Body of pancreas (tissue), 4 donors: ENCODE measurements around the gene CCSER2. TPM values are rescaled to one million over a fixed set of nuclear protein-coding genes. Genes with fewer than 3 reads are reported as not detected.

ENCODE experiments used
- ATAC-seq: fragments of 150-250 bp; one replicate; pipeline ENCODE4 v1.9.1; 2016
- DNase-seq, 4 donors: peaks; one replicate each; pipeline ENCODE4 v3.0.0-alpha.2; 2019
- H3K27ac ChIP-seq, 4 donors: fragments of 200-600 bp; sonication (generic); 1 replicate in 3 of 4; 2 replicates in 1 of 4; pipeline versions ENCODE4 v1.5.1 to v1.6.1; 2016 to 2019; ENCODE audit warnings: mild to moderate bottlenecking in 1 of 4, mixed read lengths in 1 of 4, moderate library complexity in 1 of 4
- H3K27me3 ChIP-seq, 2 donors: fragments of 200-600 bp; sonication (generic); one replicate each; pipeline ENCODE4 v1.6.0; 2016; ENCODE audit warnings: mild to moderate bottlenecking in 1 of 2
- H3K36me3 ChIP-seq, 2 donors: fragments of 200-600 bp; sonication (generic); replicated peaks in 1 of 2; 2 replicates each; pipeline ENCODE4 v1.5.1; 2016; ENCODE audit warnings: low read depth in 2 of 2; ENCODE audit not compliant: insufficient read depth in 1 of 2
- H3K4me1 ChIP-seq: fragments of 200-600 bp; sonication (generic); one replicate; pipeline ENCODE4 v1.6.0; 2016
- H3K4me3 ChIP-seq, 2 donors: fragments of 200-600 bp; sonication (generic); 1 replicate in 1 of 2; 2 replicates in 1 of 2; pipeline ENCODE4 v1.5.1; 2016 to 2019
- H3K9me3 ChIP-seq, 3 donors: fragments of 200-600 bp; sonication (generic); 1 replicate in 2 of 3; 2 replicates in 1 of 3; pipeline ENCODE4 v1.5.1; 2016
- POLR2A ChIP-seq, 3 donors: fragments of 450-650 bp; IDR thresholded peaks; one replicate each; pipeline ENCODE4 v1.6.1; 2016; ENCODE audit warnings: antibody characterized with exemption in 3 of 3, mild to moderate bottlenecking in 2 of 3
- WGBS, 2 donors: methylation state at CpG; one replicate each; pipeline ENCODE4 v1.1.5; 2017; 5-methylcytosine and 5-hydroxymethylcytosine counted together
- intact Hi-C: fragments of 100-400 bp; cut with DNase I; formaldehyde crosslinking; loops from one replicate; pipeline ENCODE4 v1.15.1; 2023
- total RNA-seq, 2 donors: library from RNA; depleted of rRNA; stranded (reverse); fragments of >200 nt; gene quantifications; one replicate each; pipeline ENCODE4 v1.1.0, GENCODE V29; 2016
- TF ChIP-seq, protein P1 (sequence below), 7 experiments: fragments of 450-650 bp in 4 of 7; fragments of 200-600 bp in 3 of 7; sonication (generic) in 3 of 7; IDR thresholded peaks; one replicate each; pipeline ENCODE4 v1.5.1; 2016 to 2019; ENCODE audit warnings: antibody characterized with exemption in 7 of 7

CCSER2 gene
- total RNA-seq, 2 donors from 2014 or later, result 14.5 to 20.0 TPM

- 90 to 92% methylated on average over 9 of the region's 9 CpGs for WGBS, 2 donors
- DNase-seq (no peak), ATAC-seq (no peak)
- Histone ChIP-seq H3K27me3 (no peaks in the 10 kb centered on the region), H3K27ac (no peak overlapping the region), H3K4me1 (peaks cover 21% of the 10 kb centered on the region), H3K36me3 (no peaks in the 10 kb centered on the region), H3K4me3 (no peak overlapping the region), H3K9me3 (peaks cover 0 to 5% (median 0%) of the 10 kb centered on the region in 3 donors)
- TF ChIP-seq POLR2A (IDR thresholded peaks at IDR 0.05), result no peak
- TF ChIP-seq, protein P1, sequence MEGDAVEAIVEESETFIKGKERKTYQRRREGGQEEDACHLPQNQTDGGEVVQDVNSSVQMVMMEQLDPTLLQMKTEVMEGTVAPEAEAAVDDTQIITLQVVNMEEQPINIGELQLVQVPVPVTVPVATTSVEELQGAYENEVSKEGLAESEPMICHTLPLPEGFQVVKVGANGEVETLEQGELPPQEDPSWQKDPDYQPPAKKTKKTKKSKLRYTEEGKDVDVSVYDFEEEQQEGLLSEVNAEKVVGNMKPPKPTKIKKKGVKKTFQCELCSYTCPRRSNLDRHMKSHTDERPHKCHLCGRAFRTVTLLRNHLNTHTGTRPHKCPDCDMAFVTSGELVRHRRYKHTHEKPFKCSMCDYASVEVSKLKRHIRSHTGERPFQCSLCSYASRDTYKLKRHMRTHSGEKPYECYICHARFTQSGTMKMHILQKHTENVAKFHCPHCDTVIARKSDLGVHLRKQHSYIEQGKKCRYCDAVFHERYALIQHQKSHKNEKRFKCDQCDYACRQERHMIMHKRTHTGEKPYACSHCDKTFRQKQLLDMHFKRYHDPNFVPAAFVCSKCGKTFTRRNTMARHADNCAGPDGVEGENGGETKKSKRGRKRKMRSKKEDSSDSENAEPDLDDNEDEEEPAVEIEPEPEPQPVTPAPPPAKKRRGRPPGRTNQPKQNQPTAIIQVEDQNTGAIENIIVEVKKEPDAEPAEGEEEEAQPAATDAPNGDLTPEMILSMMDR (IDR thresholded peaks at IDR 0.05), result no peak
- intact Hi-C loops, result no loop called here
Measured at GRCh38 chr10:84530724-84531325, 202.4 kb downstream of the CCSER2 start.

GRCh38 chr10:84531396-84531795 is 203.0 kb downstream of the CCSER2 start:
- TF ChIP-seq, protein P1 (IDR thresholded peaks at IDR 0.05), result no peak
- TF ChIP-seq POLR2A (IDR thresholded peaks at IDR 0.05), result no peak
- Histone ChIP-seq H3K4me1 (peaks cover 21% of the 10 kb centered on the region), H3K4me3 (no peak overlapping the region), H3K9me3 (no peaks in the 10 kb centered on the region), H3K36me3 (no peaks in the 10 kb centered on the region), H3K27ac (no peak overlapping the region), H3K27me3 (no peaks in the 10 kb centered on the region)
- DNase-seq (no peak), ATAC-seq (no peak)
- intact Hi-C loops, result no loop called here
- 65 to 71% methylated on average over 2 of the region's 2 CpGs for WGBS, 2 donors

DNA sequence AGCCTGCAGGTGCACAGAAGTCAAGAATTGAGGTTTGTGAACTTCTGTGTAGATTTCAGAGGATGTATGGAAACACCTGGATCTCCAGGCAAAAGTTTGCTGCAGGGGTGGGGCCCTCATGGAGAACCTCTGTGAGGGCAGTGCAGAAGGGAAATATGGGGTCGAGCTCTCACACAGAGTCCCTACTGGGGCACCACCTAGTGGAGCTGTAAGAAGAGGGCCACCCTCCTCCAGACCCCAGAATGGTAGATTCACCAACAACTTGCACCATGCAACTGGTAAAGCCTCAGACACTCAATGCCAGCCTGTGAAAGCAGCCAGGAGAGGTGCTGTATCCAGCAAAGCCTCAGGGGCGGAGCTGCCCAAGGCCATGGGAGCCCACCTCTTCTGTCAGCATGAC is 205.8 kb downstream of the CCSER2 start:
- DNase-seq (peak in 1 of 4 donors; percentile 15), ATAC-seq (no peak)
- 50 to 71% methylated on average over 1 to 2 of the region's 2 CpGs for WGBS, 2 donors
- H3K36me3 ChIP-seq, result no peaks in the 10 kb centered on the region
- H3K27ac ChIP-seq, result no peak overlapping the region
- no peak overlapping the region for H3K4me3 ChIP-seq
- no peaks in the 10 kb centered on the region for H3K27me3 ChIP-seq
- intact Hi-C loops, result no loop called here
- TF ChIP-seq POLR2A (IDR thresholded peaks at IDR 0.05), result no peak
- TF ChIP-seq, protein P1 (IDR thresholded peaks at IDR 0.05), result peak in 2 of 7 experiments; percentile 17 to 18
- no peaks in the 10 kb centered on the region for H3K4me1 ChIP-seq
- H3K9me3 ChIP-seq, result no peaks in the 10 kb centered on the region

GRCh38 chr10:84537447-84537931 is 209.1 kb downstream of the CCSER2 start:
- intact Hi-C loops, result loop anchor here (5.0 kb wide), 1 partner anchor 165 kb away; no protein-coding TSS in a partner anchor
- Histone ChIP-seq H3K4me1 (peaks cover 10% of the 10 kb centered on the region), H3K27me3 (no peaks in the 10 kb centered on the region), H3K27ac (no peak overlapping the region), H3K4me3 (no peak overlapping the region), H3K36me3 (no peaks in the 10 kb centered on the region), H3K9me3 (no peaks in the 10 kb centered on the region)
- peak; percentile 59 to 69 (median 66) for DNase-seq
- WGBS, 2 donors, result 7 to 8% methylated on average over 8 of the region's 8 CpGs
- TF ChIP-seq POLR2A (IDR thresholded peaks at IDR 0.05), result no peak
- TF ChIP-seq, protein P1 (IDR thresholded peaks at IDR 0.05), result peak; percentile 77 to 91 (median 89)
- ATAC-seq, result peak; percentile 81

GRCh38 chr10:84538036-84538435 is 209.6 kb downstream of the CCSER2 start:
- no peak for ATAC-seq

More at GRCh38 chr10:84538036-84538435, 209.6 kb downstream of the CCSER2 start:
- no peaks in the 10 kb centered on the region for H3K27me3 ChIP-seq
- WGBS, 2 donors, result 64 to 78% methylated on average over 4 of the region's 4 CpGs
- no peaks in the 10 kb centered on the region for H3K9me3 ChIP-seq
- intact Hi-C loops, result loop anchor here (5.0 kb wide), 1 partner anchor 166 kb away; no protein-coding TSS in a partner anchor
- H3K4me3 ChIP-seq, result no peak overlapping the region
- no peaks in the 10 kb centered on the region for H3K36me3 ChIP-seq
- no peak for TF ChIP-seq POLR2A (IDR thresholded peaks at IDR 0.05)
- TF ChIP-seq, protein P1 (IDR thresholded peaks at IDR 0.05), result no peak
- no peak overlapping the region for H3K27ac ChIP-seq
- H3K4me1 ChIP-seq, result peaks cover 10% of the 10 kb centered on the region
- DNase-seq, result no peak
